HUES6 (cell line): ENCODE results near the gene BHLHE23.
"Not testable (repeated sequence)": the region's sequence is repeated elsewhere in the genome, so short reads cannot be mapped to it uniquely, and the experiment has no call there.

Source experiments
- H3K27ac ChIP-seq: 2 replicates; pipeline ENCODE4 v1.7.0; 2013; ENCODE audit warnings: low read depth, mild to moderate bottlenecking, low read length, inconsistent platforms
- H3K27me3 ChIP-seq: 2 replicates; pipeline ENCODE4 v1.6.1; 2013; ENCODE audit warnings: low read length; ENCODE audit not compliant: control insufficient read depth, insufficient read depth
- H3K36me3 ChIP-seq: 2 replicates; pipeline ENCODE4 v1.6.1; 2013; ENCODE audit warnings: low read length; ENCODE audit not compliant: control insufficient read depth, insufficient read depth
- H3K4me1 ChIP-seq: 2 replicates; pipeline ENCODE4 v1.6.1; 2013; ENCODE audit warnings: low read length; ENCODE audit not compliant: control insufficient read depth, insufficient read depth
- H3K4me3 ChIP-seq: 2 replicates; pipeline ENCODE4 v1.5.1; 2013; ENCODE audit warnings: low read depth, low read length
- H3K9ac ChIP-seq: one replicate; pipeline ENCODE4 v1.6.1; 2013; ENCODE audit warnings: mild to moderate bottlenecking, low read length
- H3K9me3 ChIP-seq: 2 replicates; pipeline ENCODE4 v1.6.1; 2013; ENCODE audit warnings: low read depth, low read length; ENCODE audit not compliant: control insufficient read depth, insufficient read depth

Gene BHLHE23

DNA sequence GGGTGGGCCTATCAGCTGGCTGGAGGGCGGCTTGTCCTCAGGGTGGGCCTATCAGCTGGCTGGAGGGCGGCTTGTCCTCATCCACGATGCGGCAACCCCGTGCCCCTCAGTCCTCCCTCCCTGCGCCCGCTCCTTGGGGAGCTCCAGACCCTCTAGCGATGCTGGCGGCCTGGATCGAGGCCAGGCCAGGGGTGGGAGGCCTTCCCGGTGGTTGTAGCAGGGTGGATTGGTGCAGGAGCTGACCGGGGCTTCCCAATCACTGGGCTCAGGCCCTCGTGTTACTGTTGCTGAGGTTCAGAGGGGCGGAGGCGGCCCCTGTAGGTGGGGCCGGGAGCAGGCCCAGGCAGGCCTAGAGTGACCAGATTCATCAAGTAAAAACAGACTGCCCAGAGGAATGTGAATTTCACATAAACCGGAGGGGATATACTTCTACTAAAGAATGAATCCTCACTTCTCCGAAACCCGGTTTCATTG, 45.4 kb downstream of the BHLHE23 start:
- H3K27me3 ChIP-seq = no peaks in the 10 kb centered on the region
- H3K4me1 ChIP-seq = peaks cover 9% of the 10 kb centered on the region; the same call in 1 of the 2 replicates

DNA sequence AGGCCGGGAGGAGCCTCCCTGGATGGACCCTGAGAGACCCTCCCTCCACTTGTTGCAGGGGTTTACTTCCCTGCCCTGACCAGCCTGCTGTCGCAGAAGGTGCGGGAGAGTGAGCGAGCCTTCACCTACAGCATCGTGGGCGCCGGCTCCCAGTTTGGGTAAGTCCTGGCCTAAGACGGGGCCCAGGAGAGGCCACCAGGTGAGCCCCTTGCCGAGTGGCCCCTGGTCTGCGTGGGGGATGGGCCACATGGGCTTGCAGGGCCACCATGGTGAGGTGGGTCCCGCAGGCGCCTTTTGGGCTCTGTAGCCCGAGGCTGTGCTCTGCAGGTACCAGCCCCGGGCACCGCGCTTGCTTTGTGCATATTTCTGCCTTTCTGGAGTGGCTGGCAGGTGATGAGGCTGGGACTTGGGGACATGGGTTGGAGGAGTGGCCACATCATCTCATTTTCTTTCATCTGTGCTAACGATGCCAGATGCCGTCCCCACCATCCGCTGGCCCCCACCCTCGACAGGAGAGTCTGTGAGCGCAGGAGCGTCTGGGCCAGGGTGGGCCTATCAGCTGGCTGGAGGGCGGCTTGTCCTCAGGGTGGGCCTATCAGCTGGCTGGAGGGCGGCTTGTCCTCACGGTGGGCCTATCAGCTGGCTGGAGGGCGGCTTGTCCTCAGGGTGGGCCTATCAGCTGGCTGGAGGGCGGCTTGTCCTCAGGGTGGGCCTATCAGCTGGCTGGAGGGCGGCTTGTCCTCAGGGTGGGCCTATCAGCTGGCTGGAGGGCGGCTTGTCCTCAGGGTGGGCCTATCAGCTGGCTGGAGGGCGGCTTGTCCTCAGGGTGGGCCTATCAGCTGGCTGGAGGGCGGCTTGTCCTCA, 46.1 kb downstream of the BHLHE23 start:
- H3K9ac ChIP-seq, H3K27ac ChIP-seq, H3K4me3 ChIP-seq, H3K9me3 ChIP-seq, H3K27me3 ChIP-seq: not testable (repeated sequence)
- H3K4me1 ChIP-seq = peaks cover 15% of the 10 kb centered on the region
- H3K36me3 ChIP-seq = peaks cover 56% of the 10 kb centered on the region

More for the DNA sequence above, 45.4 kb downstream of the BHLHE23 start:
- Histone ChIP-seq H3K4me3 (peak overlapping the region; percentile 9; the same call in 1 of the 2 replicates), H3K27ac (no peak overlapping the region), H3K36me3 (peaks cover 57% of the 10 kb centered on the region), H3K9ac (peak overlapping the region; percentile 6), H3K9me3 (no peaks in the 10 kb centered on the region)

DNA sequence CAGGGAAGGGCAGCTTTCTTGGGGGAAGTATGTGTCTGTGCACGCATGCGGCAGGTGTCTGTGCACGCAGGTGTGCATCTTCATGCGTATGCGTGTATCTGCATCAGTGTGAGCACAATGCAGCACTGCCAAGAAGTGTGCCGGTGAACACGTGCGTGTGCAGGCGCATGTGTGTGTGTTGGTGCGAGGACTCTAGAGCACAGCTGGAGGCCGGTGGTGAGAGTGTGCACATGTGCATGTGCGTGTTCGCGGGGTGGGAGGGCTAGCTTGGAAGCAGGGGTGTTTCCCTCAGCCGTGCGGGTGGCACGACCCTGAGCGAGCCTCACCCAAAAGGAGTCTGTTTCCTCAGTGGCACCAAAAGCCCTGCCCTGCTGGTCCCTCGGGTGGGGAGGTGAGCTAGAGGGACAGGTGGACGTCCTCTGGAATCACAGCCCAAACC, 46.7 kb downstream of the BHLHE23 start:
- Histone ChIP-seq H3K36me3 (peaks cover 51% of the 10 kb centered on the region), H3K4me3 (no peak overlapping the region), H3K27me3 (no peaks in the 10 kb centered on the region), H3K4me1 (peaks cover 18% of the 10 kb centered on the region), H3K9me3 (no peaks in the 10 kb centered on the region), H3K9ac (no peak overlapping the region), H3K27ac (no peak overlapping the region)

DNA sequence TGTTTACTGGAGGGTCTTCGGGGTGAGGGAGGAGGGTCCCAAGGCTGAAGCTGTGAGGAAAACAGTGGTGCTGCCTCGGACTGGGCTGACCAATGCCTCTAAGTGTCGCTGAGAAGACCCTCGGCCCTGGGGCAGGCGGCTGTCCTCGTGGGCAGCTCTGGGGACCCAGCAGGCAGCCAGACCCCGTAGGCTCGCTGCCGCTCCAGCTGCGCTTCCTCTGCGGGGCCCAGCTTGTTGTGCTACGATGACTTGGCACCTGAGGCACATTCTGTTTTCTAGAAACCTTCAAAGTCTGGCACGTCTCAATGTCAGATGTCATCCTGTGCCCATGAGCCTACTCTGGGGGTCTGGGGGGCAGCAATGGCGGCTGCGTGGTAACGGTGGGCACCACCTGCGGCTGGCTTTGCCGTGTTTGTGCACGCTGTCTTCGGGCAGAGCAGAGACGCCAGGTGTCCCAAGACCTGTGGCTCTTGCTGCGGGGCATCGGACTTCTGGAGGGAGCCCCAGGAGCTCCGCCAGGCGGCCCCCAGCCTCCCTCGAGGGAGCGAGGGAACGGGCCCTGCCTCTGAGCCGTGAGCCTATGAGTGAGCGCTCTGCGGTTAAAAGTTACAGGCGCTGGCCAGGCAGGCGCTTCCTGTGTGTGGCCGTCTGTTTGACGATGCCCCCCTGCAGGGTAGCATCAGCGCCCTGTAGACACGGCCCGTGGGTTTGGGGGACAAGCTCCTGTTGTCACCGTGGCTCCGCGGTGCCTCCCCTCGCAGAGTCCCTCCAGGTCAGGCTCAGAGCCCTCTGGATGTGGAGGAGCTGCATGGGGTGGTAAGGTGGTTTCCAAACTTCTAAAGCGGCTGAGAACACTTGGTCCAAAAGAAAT, 47.4 kb downstream of the BHLHE23 start:
- Histone ChIP-seq H3K27ac (no peak overlapping the region), H3K4me3 (no peak overlapping the region)

DNA sequence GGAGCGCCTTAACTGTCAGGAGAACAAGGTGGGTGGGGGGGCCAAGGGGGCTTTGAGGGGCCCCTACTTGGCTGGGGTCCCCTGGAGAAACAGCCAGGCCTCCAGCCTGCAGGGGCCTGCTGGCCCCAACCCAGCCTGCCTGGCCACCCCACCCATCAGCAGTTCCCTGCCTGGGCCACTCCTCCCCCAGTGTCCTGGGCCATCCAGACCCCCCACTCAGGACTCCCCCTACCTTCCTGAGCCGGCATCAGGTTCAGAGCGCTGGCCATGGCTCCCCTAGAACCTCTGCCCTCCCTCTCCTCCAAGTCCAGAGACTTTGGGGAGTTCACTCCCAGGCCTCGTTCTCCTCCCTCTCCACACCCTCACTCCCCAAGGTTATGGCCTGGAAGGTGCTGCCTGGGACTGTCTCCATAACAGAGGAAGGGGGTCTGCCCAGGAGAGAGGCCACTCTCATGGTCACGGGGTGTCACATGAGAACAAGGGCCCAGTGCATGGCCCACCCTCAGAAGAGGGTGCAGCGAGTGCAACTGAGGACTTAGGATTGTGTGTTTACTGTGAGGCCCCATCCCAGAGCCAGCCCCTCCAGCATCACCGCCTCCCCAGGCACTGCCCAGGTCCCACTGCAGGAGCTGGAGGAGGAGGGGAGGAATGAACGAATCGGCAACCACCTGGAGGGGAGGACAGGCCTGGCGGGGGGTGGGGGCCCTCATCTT, 48.2 kb downstream of the BHLHE23 start:
- Histone ChIP-seq H3K9ac (no peak overlapping the region), H3K4me1 (peaks cover 28% of the 10 kb centered on the region), H3K9me3 (no peaks in the 10 kb centered on the region), H3K27me3 (no peaks in the 10 kb centered on the region), H3K27ac (no peak overlapping the region), H3K36me3 (peaks cover 38% of the 10 kb centered on the region), H3K4me3 (no peak overlapping the region)

More for the DNA sequence above, 47.4 kb downstream of the BHLHE23 start:
- Histone ChIP-seq H3K4me1 (peaks cover 21% of the 10 kb centered on the region), H3K27me3 (no peaks in the 10 kb centered on the region), H3K9ac (no peak overlapping the region), H3K9me3 (no peaks in the 10 kb centered on the region), H3K36me3 (peaks cover 45% of the 10 kb centered on the region)

DNA sequence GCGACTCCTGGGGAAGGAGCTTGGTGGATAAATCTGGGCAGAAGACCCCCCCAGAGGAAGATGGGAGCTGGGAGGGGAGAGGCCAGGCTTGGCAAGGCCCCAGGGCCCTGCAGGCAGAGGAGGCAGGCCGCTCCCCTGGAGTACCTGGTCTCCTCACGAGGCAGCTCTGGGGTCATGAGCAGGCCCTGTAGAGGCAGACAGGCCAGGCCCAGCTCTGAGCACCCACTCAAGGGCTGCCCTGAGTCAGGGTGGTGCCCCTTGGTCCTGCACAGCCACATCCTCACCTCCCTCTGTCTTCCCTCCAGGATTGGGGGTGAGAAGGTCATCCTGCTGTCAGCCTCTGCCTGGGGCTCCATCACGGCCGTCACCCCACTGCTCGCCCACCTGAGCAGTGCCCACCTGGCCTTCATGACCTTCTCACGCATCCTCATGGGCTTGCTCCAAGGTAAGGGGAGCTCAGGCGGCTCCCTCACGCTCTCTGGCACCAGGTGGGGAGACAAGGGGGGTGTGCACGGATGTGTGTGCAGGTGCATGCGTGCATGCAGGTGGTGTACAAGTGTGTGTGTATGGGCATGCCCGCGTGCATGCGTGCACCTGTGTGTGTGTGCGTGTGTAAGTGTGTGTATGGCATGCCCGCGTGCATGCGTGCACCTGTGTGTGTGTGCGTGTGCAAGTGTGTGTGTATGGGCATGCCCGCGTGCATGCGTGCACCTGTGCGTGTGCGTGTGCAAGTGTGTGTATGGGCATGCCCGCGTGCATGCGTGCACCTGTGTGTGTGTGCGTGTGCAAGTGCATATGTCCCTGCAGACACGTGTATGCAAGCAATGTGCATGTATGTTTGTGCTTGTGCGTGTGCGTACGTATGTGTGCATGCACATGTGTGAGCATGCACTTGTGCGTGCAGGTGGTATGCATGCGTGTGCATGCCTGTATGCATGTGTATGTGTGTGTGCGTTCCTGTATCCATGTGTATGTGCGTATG, 49.3 kb downstream of the BHLHE23 start:
- H3K27ac ChIP-seq = no peak overlapping the region
- H3K4me1 ChIP-seq = peaks cover 34% of the 10 kb centered on the region

DNA sequence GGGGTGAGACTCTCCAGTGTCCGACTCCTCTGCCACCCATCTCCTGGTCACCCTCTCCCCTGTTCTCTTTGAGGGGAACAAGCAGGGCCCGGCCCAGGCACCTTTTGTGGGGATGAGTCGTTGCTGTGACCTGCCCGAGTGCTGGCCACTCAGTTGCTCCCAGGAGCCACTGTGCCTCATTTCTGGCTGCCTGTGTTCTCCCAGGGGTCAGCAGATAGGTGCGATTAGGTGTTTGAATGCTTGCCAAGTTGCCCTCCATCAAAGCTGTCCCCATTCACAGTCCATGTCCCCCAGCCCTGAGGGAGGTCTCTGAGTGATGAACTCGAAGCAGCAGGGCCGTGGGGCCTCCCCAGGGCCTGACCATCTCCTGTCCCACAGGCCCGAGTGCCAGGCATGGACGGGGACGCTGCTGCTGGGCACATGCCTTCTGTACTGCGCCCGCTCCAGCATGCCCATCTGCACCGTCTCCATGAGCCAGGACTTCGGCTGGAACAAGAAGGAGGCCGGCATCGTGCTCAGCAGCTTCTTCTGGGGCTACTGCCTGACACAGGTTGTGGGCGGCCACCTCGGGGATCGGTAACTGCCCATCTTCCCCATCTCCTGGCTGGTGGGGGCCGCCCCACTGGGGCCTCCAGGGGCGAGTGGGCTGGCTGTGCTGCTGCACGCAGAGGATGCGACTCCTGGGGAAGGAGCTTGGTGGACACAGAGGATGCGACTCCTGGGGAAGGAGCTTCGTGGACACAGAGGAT, 50.2 kb downstream of the BHLHE23 start:
- Histone ChIP-seq H3K27me3 (no peaks in the 10 kb centered on the region), H3K27ac (no peak overlapping the region), H3K36me3 (peaks cover 24% of the 10 kb centered on the region), H3K4me3 (no peak overlapping the region), H3K9ac (no peak overlapping the region), H3K4me1 (peaks cover 36% of the 10 kb centered on the region), H3K9me3 (no peaks in the 10 kb centered on the region)

More for the DNA sequence above, 49.3 kb downstream of the BHLHE23 start:
- no peak overlapping the region for H3K4me3 ChIP-seq
- peaks cover 29% of the 10 kb centered on the region for H3K36me3 ChIP-seq
- H3K9me3 ChIP-seq = no peaks in the 10 kb centered on the region
- H3K9ac ChIP-seq = no peak overlapping the region
- no peaks in the 10 kb centered on the region for H3K27me3 ChIP-seq
